HepG2 (cell line): ENCODE measurements around the gene CD7. TPM values are rescaled to one million over a fixed set of nuclear protein-coding genes. Genes with fewer than 3 reads are reported as not detected.

Source experiments
- BRD4 ChIP-seq: sonication (generic); formaldehyde crosslinking; IDR thresholded peaks from 2 replicates; pipeline ENCODE4 v1.4.0; 2020; ENCODE audit warnings: missing genetic modification reagents
- ELF4 ChIP-seq: sonication (generic); formaldehyde crosslinking; IDR thresholded peaks from 2 replicates; pipeline ENCODE4 v1.5.0; 2020; ENCODE audit warnings: missing genetic modification reagents, mild to moderate bottlenecking, moderate library complexity, borderline replicate concordance
- EZH2 ChIP-seq: conservative IDR thresholded peaks from 2 replicates; pipeline ENCODE4 v1.6.1; 2012; ENCODE audit warnings: mild to moderate bottlenecking, low read depth, low read length, moderate library complexity
- FUBP1 ChIP-seq: sonication (generic); formaldehyde crosslinking; IDR thresholded peaks from 2 replicates; pipeline ENCODE4 v1.5.1; 2020; ENCODE audit warnings: missing genetic modification reagents, mild to moderate bottlenecking, borderline replicate concordance
- GFI1 ChIP-seq: sonication (generic); formaldehyde crosslinking; IDR thresholded peaks from 2 replicates; pipeline ENCODE4 v1.5.0; 2020; ENCODE audit warnings: missing genetic modification reagents, mild to moderate bottlenecking, borderline replicate concordance
- MYPOP ChIP-seq: sonication (generic); formaldehyde crosslinking; IDR thresholded peaks from 2 replicates; pipeline ENCODE4 v1.8.1; 2023; ENCODE audit warnings: mild to moderate bottlenecking, moderate library complexity, missing genetic modification reagents
- SP4 ChIP-seq: sonication (generic); formaldehyde crosslinking; IDR thresholded peaks from 2 replicates; pipeline ENCODE4 v1.8.1; 2023; ENCODE audit warnings: mild to moderate bottlenecking, missing genetic modification reagents
- ZBTB14 ChIP-seq: sonication (generic); formaldehyde crosslinking; IDR thresholded peaks from 2 replicates; pipeline ENCODE4 v1.4.0; 2020; ENCODE audit warnings: missing genetic modification reagents
- ZBTB33 ChIP-seq: sonication (generic); formaldehyde crosslinking; IDR thresholded peaks from 2 replicates; pipeline ENCODE4 v1.4.0; 2020; ENCODE audit warnings: missing genetic modification reagents
- ZBTB38 ChIP-seq: sonication (generic); formaldehyde crosslinking; IDR thresholded peaks from 2 replicates; pipeline ENCODE4 v1.5.1; 2020; ENCODE audit warnings: mild to moderate bottlenecking, missing genetic modification reagents
- ZIK1 ChIP-seq: sonication (generic); formaldehyde crosslinking; IDR thresholded peaks from 2 replicates; pipeline ENCODE4 v1.5.0; 2020; ENCODE audit warnings: mild to moderate bottlenecking, low read depth, missing genetic modification reagents, borderline replicate concordance
- ZNF253 ChIP-seq: sonication (generic); formaldehyde crosslinking; IDR thresholded peaks from 2 replicates; pipeline ENCODE4 v1.8.0; 2022; ENCODE audit warnings: mild to moderate bottlenecking, missing genetic modification reagents, borderline replicate concordance
- ZNF549 ChIP-seq: sonication (generic); formaldehyde crosslinking; IDR thresholded peaks from 2 replicates; pipeline ENCODE4 v1.5.0; 2020; ENCODE audit warnings: missing genetic modification reagents
- ZNF580 ChIP-seq: IDR thresholded peaks from 2 replicates; pipeline ENCODE4 v1.6.1; 2016; ENCODE audit warnings: low read depth, borderline replicate concordance
- ZNF7 ChIP-seq: IDR thresholded peaks from 2 replicates; pipeline ENCODE4 v1.6.1; 2016; ENCODE audit warnings: missing biosample characterization, missing genetic modification reagents
- ZNF709 ChIP-seq: sonication (generic); formaldehyde crosslinking; IDR thresholded peaks from 2 replicates; pipeline ENCODE4 v1.5.0; 2020; ENCODE audit warnings: mild to moderate bottlenecking, missing genetic modification reagents
- ZNF724P ChIP-seq: sonication (generic); formaldehyde crosslinking; IDR thresholded peaks from 2 replicates; pipeline ENCODE4 v1.8.0; 2022; ENCODE audit warnings: missing genetic modification reagents, borderline replicate concordance
- ZNF775 ChIP-seq: sonication (generic); formaldehyde crosslinking; IDR thresholded peaks from 2 replicates; pipeline ENCODE4 v1.4.0; 2020; ENCODE audit warnings: missing genetic modification reagents, mild to moderate bottlenecking, moderate library complexity, borderline replicate concordance
- ZNF800 ChIP-seq: sonication (generic); formaldehyde crosslinking; IDR thresholded peaks from 2 replicates; pipeline ENCODE4 v1.4.0; 2020; ENCODE audit warnings: missing genetic modification reagents
- ZNF839 ChIP-seq: sonication (generic); formaldehyde crosslinking; IDR thresholded peaks from 2 replicates; pipeline ENCODE4 v1.4.0; 2020; ENCODE audit warnings: missing genetic modification reagents, mild to moderate bottlenecking, borderline replicate concordance
- polyA plus RNA-seq, 8 experiments: library from polyadenylated mRNA; depleted of rRNA in 3 of 8; stranded (reverse) in 7 of 8; unstranded in 1 of 8; fragments of >200 nt; fragmentation: Illumina TruSeq in 4 of 8; extraction: Trizol in 4 of 8; gene quantifications; 2 replicates each; pipeline versions ENCODE4 v1.2.1 to v1.2.3, GENCODE V29; 2011 to 2016; ENCODE audit warnings: low read depth in 4 of 8, missing spikeins in 1 of 8, mixed read lengths in 1 of 8; ENCODE audit not compliant: insufficient read depth in 1 of 8
- total RNA-seq, 5 experiments: library from RNA; depleted of rRNA; stranded (reverse); fragments of >200 nt; fragmentation: Illumina TruSeq; extraction: Trizol; gene quantifications; 2 replicates each; pipeline ENCODE4 v1.2.3, GENCODE V29; 2016; ENCODE audit warnings: low read depth in 1 of 5

The CD7 gene
- total and polyA plus RNA-seq, 2 of the 13 experiments (the other 11 are each of a cell fraction or from before 2014, with no cell fraction given): 67.6 to 76.4 TPM

GRCh38 chr17:82324566-82325285, 7.3 kb upstream of the CD7 start (continued):
- TF ChIP-seq ZNF724P (peak; percentile 20; the same call in 1 of the 2 replicates), ZBTB14 (0 out of 2 replicates have a peak, but pooled peaks have one; percentile 1), MYPOP (CRISPR knock-in tag) (no peak), ZNF253 (CRISPR knock-in tag) (peak; percentile 11; the same call in 1 of the 2 replicates), ZIK1 (no peak), ZNF709 (CRISPR knock-in tag) (0 out of 2 replicates have a peak, but pooled peaks have one; percentile 3), GFI1 (CRISPR knock-in tag) (no peak), ZBTB33 (no peak), ZNF800 (no peak), ZNF775 (CRISPR knock-in tag) (no peak), EZH2 (no peak), ZNF839 (CRISPR knock-in tag) (0 out of 2 replicates have a peak, but pooled peaks have one; percentile 3), ZNF549 (CRISPR knock-in tag) (no peak), ZNF580 (CRISPR knock-in tag) (no peak), SP4 (CRISPR knock-in tag) (0 out of 2 replicates have a peak, but pooled peaks have one; percentile 11), BRD4 (CRISPR knock-in tag) (no peak), ELF4 (no peak), ZBTB38 (CRISPR knock-in tag) (no peak), FUBP1 (CRISPR knock-in tag) (0 out of 2 replicates have a peak, but pooled peaks have one; percentile 18), ZNF7 (CRISPR knock-in tag) (no peak)
